22Rv1 (cell line): Measurements from ENCODE around the gene SGSM2.

Experiments used
- H3K27ac ChIP-seq: fragments of 450-650 bp; 2 replicates; pipeline ENCODE4 v1.5.1; 2017
- ZFX ChIP-seq: fragments of 450-650 bp; IDR thresholded peaks from 2 replicates; pipeline ENCODE4 v1.6.1; 2017; ENCODE audit warnings: antibody characterized with exemption, borderline replicate concordance
- TF ChIP-seq, protein P1 (sequence below): fragments of 450-650 bp; IDR thresholded peaks from 2 replicates; pipeline ENCODE4 v1.5.1; 2017; ENCODE audit warnings: mild to moderate bottlenecking

The SGSM2 gene

DNA sequence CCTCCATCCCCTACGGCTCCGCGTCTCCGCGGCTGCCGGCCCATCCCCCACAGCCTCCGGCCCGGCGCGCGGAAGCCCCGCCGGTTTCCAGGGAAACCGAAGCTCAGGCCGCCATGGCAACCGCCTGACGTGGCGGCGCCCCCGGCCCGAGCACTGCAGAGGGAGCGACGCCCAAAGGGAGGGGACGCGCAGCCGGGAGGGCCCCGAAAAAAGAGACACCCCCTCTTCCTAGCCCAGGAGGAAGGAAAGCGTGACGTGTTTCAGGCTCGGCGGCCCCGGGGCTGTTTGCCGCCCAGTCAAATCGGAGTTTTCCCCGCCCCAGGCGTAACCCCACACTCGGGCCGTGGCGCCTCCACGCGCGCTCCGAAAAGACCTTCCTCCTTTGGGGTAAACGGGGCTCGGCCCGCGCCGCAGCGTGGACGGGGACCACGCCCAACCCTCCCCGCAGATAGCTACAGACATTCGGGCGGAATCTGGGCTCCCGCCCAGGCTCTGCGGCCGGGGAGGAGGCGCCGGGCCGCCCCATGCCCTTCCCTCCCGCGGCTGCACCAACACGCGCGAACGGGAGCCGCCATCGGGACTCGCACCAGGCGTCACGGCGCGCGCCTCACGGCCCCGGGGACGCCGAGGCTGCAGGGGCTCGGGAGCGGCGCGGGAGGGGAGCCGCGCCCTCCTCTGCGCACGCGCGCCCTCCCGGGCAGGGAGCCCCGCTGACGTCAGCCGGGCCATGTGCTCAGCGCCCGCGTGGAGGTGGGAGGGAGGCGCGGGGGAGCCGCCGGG is 56.1 kb downstream of the SGSM2 start:
- H3K27ac ChIP-seq, result peak overlapping the region; percentile 98
- TF ChIP-seq, protein P1, sequence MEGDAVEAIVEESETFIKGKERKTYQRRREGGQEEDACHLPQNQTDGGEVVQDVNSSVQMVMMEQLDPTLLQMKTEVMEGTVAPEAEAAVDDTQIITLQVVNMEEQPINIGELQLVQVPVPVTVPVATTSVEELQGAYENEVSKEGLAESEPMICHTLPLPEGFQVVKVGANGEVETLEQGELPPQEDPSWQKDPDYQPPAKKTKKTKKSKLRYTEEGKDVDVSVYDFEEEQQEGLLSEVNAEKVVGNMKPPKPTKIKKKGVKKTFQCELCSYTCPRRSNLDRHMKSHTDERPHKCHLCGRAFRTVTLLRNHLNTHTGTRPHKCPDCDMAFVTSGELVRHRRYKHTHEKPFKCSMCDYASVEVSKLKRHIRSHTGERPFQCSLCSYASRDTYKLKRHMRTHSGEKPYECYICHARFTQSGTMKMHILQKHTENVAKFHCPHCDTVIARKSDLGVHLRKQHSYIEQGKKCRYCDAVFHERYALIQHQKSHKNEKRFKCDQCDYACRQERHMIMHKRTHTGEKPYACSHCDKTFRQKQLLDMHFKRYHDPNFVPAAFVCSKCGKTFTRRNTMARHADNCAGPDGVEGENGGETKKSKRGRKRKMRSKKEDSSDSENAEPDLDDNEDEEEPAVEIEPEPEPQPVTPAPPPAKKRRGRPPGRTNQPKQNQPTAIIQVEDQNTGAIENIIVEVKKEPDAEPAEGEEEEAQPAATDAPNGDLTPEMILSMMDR, result no peak
- no peak for TF ChIP-seq ZFX

DNA sequence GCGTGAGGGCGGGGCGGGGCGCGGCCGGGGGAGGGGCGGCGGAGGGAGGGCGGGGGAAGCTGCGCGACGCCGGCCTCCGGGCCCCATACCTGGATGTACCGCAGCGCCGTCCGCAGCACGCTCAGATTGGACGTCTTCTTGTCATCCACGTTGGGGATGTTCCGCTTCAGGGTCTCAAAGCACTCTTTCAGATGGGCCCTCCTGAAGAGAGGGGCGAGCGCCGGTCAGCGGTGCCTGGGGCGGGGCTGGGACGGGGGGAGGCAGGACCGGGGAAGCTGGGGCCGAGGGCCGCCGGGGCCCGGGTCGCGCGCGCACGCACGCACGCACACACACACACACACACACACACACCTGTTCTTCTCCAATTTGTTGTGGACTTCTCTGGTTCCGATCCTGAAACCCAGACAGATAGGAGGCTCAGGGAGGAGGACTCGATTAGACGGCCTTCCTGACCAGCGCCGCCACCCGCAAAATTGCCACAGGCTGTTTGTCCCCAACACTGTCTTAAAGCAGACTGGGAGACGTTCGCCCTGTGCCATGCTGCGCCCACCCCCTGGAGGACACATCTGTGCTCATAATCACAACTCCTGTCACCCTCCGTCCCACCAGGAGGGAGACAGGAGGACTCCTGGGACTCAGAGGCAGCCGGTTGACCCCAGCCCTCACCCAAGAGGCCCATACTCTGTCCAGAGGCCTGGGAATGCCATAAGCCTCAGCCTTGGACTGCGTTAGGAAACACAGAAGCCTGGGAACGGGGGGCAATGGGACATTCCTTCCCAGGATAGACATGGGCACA is 56.9 kb downstream of the SGSM2 start:
- TF ChIP-seq ZFX, result no peak
- TF ChIP-seq, protein P1, result no peak
- H3K27ac ChIP-seq, result peak overlapping the region; percentile 98

DNA sequence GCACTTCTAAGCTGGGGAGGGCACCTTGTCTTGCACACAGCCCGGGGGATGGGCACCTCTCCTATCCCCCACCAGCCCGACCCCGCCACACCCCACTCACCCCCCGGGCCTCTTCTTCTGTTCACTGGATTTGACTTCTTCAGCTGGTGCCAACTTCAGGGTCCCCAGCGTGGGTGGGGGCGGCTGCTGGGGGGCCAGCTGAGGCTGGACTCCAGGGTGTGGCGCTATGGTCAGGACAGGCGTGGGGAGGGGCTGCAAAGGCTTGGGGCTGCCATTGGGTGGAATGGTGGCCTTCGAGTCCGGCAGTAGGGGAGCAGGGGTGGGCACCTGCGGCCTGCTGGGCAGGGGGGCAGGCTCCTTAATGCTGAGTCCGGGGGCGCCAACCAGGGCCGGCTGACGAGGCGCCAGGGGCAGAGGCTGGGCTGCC is 57.5 kb downstream of the SGSM2 start:
- H3K27ac ChIP-seq, result peak overlapping the region; percentile 98
- no peak for TF ChIP-seq ZFX
- TF ChIP-seq, protein P1, result no peak

DNA sequence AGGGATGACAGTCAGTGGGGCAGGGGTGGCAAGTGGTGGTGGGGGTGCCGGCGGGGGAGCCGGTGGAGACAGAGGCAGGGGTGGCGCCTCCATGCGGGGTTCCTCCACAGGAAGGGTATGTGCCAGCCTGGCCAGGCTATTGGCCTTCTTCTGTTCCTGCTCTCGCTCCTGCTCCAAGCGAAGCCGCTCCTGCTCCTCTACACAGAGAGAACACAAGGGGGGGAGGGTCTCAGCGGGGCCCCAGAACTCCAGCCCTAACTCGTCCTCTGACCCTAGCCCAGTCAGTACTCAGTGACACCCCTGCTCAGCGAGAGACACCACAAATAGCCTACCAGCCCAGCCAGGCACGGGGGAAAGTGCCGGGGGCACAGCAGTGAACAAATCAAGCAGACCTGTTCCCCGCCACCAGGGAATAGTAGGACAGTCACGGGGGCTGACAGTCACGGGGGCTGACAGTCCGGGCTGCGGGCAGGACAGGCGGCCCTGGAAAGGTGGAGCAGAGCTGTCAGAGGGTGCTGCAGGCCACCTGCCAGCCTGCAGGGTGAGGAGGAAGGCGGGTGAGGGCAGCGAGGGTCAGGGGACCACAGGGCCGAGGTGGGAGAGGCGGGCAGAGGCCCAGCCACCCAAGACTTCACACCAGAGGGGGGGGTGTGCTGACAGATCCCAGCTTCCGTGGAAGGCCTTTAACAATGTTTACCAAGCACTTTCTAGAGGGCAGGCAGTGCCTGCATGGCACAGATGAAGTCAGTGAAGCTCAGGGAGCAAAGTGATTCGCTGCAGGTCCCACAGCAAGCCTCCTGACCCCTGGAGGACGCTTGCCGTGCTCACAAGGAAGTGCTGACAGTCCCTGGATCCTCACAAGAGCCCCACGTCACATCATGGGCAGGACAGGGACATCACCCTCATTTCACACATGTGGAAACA is 58.2 kb downstream of the SGSM2 start:
- peak overlapping the region; percentile 94 for H3K27ac ChIP-seq
- TF ChIP-seq, protein P1, result peak; percentile 33
- no peak for TF ChIP-seq ZFX

DNA sequence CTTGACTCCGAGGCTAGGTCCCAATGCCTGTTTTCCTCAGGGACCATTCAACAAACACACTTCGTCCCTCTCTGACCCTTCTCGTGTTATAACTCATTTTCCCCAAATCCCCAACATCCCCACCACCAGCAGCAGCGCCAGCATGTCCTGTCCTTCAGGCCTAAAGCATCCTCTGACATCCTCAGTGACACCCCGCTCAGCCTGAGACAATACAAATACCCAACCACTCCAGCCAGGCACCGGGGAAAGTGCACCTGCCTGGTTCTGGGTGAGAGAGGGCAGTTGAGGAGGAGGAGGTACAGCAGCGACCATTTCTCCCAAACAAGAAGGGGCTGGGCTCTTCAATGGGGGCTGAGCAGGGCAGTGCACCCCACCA is 58.9 kb downstream of the SGSM2 start:
- peak overlapping the region; percentile 94 for H3K27ac ChIP-seq
- TF ChIP-seq, protein P1, result no peak; the same call in 1 of the 2 replicates
- no peak for TF ChIP-seq ZFX

DNA sequence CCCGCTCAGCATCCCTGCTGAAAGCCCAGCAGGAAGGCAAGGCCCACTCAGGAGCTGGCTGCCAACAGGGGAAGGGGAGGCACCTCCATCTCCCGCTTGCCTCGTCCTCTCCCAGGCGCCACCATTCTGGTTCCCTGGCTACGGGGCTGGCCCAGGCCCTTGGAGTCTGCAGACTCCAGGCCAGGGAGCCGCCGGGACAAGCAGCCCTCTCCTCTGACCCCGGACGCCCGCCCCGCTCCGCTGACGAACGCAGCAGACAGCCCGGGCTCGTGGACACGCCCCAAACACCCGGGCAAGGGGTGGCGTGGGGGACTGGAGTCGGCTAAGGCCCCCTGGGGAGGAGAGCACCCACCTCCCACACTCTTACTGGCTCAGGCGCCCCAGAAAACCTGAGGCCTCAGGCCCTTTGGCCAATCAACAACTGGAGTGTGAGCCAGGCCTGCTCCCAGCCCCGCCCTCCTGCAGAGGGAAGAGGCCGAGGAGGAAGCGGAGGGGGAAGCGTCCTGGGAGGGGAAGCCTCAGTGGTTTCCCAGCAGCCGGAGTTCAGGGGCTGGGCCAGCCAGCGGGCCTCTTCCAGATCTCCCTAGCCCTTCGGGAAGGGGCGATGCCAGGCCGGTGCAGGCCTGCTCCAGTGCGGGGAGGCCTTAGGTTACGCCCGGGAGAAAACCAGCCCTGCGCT is 59.4 kb downstream of the SGSM2 start:
- peak overlapping the region; percentile 94 for H3K27ac ChIP-seq
- TF ChIP-seq, protein P1, result no peak
- TF ChIP-seq ZFX, result no peak
